ENCODE measurements around the gene BCAP31. TPM values are rescaled to one million over a fixed set of nuclear protein-coding genes. Genes with fewer than 3 reads are reported as not detected.
"Not testable (repeated sequence)": the region's sequence is repeated elsewhere in the genome, so short reads cannot be mapped to it uniquely, and the experiment has no call there.

Gene BCAP31
- total RNA-seq, 1 experiment from 2014 or later = 219 TPM

DNA sequence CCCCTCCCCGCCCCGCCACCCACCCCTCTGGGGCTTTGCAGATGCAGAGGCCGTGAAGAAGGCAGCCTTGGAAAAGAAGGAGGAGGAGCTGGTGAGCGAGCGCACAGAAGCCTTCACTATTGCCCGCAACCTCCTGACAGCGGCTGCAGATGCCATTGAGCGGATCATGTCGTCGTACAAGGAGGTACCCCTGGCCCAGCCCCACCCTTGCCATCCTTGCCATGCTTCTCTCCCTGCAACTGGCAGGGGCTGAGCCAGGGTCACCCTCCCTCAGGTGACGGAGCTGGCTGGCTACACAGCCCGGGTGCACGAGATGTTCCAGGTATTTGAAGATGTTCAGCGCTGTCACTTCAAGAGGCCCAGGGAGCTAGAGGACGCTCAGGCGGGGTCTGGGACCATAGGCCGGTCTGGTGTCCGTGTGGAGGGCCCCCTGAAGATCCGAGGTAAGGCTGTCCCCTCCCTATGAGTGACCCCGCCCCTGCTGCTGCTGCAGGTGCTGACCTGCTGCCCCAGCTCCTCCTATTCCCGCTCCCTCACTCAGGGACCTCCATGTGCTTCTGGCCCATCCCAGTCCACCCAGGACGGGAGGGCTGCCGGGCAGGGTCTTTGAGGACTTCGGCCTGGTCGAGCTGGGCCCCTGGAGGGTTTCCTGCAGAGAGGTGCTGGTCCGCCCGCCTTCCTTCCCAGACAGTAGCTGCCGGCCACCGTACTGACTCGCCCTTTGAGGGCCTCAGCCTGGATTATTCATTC lies 12.1 kb upstream of the BCAP31 start:
- DNase-seq (ENCODE audit: extremely low read depth, low read depth) = no peak

GRCh38 chrX:153735274-153735673 lies 11.1 kb upstream of the BCAP31 start:
- DNase-seq (ENCODE audit: extremely low read depth, low read depth) = no peak

GRCh38 chrX:153734871-153735270 lies 10.7 kb upstream of the BCAP31 start:
- no peak for DNase-seq (ENCODE audit: extremely low read depth, low read depth)

GRCh38 chrX:153733651-153734240 lies 9.6 kb upstream of the BCAP31 start:
- DNase-seq (ENCODE audit: extremely low read depth, low read depth) = no peak

DNA sequence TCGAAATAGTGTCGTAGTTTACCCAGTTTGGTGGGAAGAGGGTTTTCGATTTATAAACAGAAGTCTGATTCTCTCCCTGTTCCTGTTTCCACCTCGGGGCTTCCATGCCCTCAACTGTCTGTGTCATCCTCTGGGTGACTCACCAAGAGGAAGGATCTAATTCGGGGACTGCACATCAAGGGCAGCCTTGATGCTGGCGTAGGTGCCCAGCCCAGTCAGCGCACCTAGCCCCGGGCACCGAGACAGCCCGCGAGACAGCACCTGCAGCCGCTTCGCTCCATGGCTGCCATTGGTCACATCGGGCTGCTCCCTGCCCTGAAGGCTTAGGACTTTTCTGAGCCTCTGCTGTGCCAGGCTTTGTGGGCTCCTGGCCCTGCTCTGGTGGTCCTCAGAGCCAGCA lies 8.2 kb upstream of the BCAP31 start:
- no peak for DNase-seq (ENCODE audit: extremely low read depth, low read depth)

GRCh38 chrX:153731845-153732215 lies 7.6 kb upstream of the BCAP31 start:
- DNase-seq (ENCODE audit: extremely low read depth, low read depth) = no peak

GRCh38 chrX:153731117-153731844 lies 7.1 kb upstream of the BCAP31 start:
- DNase-seq (ENCODE audit: extremely low read depth, low read depth) = no peak

DNA sequence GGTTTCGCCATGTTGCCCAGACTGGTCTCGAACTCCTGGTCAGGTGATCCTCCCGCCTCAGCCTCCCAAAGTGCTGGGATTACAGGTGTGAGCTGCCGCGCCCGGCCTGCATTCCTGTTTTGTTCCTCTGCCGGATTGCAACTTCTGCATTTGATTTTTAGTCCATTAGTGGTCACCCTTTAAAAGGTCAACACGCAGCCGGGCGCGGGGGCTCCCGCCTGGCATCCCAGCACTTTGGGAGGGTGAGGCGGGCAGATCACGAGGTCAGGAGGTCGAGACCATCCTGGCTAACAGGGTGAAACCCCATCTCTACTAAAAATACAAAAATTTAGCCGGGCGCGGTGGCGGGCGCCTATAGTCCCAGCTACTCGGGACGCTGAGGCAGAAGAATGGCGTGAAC lies 5.9 kb upstream of the BCAP31 start:
- not testable (repeated sequence) for DNase-seq (ENCODE audit: extremely low read depth, low read depth)

DNA sequence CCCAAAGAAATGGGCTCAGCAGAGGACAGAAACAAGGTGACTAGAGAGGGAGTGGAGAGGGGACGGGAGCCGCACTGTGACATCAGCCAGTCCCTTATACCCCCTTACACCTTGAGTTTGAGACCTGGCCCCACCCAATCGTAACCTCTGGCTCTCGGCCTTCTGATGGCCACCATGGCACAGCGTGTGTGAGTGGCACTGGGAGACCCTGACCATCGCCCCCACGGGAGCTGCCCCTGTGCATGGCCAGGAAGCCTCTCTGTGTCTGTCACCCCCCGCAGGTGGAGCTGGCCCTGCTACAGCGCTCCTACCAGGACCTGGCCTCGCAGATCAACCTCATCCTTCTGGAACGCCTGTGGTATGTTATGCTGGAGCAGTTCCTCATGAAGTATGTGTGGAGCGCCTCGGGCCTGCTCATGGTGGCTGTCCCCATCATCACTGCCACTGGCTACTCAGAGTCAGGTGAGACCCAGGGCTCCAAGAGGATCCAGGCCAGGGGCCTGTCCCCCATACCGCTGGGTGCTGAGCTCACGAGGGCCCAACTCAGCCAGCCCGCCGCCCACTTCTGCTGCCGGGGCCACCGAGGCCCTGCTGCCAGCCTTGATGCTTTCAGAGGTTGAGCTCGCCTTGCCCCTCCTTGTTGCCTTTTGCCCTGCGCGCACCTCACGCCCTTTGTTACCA lies 4.9 kb upstream of the BCAP31 start:
- DNase-seq (ENCODE audit: extremely low read depth, low read depth) = no peak

- no peak for DNase-seq (ENCODE audit: extremely low read depth, low read depth)
Observed at GRCh38 chrX:153728095-153728494, 3.9 kb upstream of the BCAP31 start.

DNA sequence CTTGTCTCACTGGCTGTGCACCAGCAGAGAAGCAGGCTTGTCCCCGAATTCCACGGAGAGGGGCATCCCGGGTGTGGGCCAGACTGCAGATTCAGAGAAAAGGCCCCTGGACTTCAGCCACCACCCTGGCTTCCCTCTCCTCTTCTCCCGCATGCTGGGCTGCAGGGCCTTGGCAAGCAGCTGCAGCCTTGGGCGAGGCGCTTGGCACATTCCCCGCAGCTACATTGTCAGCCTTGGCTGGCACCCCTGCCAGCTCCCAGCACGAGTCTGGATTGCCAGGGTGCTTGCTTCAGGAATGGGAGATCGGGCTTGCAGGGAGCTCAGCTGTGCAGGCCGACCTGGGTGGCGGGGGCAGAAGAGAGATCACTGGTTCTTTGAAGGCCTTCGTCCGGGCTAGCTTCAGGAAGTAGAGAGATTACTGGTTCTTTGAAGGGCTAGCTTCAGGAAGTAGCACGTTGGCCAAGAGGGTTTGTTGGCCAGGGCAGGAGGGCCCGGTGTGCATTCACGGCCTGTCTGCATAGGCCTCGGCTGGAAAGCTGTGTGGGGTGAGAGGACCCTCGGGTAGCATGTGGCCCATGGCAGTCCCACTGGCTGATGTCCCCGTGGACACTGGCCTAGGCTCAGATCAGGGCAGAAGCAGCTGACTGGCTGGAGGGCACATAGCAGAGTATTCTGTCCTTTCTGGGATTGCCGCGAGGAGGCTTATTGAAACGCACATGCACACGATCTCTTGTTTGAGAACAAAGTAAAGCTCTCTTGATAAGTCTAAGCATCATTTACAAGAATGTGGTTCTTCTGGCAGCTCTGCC lies 3.1 kb upstream of the BCAP31 start:
- DNase-seq (ENCODE audit: extremely low read depth, low read depth) = no peak

DNA sequence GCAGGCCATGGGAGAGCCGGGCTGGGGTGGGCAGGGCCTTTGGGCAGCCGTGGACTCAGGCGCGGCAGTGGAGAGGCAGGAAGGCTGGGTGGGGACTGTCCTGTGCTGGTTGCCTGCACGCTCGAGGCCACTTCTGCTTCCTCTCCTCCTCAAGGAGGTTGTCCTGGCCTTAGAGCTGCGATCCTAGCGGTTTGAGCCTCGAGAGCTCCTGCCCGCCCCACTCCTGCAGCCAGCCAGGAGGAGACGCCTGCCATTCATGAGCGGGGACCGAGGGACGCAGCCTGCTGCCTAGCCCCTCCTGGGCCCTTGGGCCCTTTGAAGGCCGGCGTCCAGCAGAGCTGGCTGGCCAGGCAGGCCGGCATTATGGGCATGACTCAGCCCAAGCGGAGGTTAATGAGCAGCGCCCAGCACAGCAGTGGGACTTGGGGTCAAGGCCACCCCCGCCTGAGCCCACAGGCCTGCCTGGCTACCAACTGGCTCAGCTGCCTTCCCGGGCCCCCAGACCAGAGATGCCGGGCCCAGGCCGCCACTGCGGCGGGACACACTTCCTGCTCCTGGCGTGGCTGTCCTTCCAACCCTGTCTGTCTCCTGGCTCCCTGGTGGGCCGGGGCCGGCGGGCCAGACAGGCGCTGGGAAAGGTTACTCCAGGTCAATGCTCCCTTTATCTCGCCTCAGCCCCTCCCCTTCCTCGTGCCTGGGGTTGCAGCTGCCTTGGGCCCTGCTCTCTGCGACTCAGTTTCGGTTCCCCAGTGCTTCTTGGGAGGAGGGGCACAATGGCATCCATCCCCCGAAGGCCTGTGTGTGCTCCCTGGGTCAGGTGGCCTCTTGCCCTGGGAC lies 2.3 kb upstream of the BCAP31 start:
- no peak for DNase-seq (ENCODE audit: extremely low read depth, low read depth)

DNA sequence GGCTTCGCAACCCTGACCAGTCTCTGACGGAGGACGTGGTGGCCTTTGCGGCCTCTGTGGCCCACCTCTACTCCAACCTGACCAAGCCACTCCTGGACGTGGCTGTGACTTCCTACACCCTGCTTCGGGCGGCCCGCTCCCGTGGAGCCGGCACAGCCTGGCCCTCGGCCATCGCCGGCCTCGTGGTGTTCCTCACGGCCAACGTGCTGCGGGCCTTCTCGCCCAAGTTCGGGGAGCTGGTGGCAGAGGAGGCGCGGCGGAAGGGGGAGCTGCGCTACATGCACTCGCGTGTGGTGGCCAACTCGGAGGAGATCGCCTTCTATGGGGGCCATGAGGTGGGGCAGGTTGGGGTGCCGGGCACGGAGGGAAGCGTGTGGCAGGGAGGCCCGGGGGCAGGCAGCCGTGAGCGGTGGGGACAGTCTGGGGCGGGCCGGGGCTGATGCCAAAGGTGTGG lies 1.7 kb upstream of the BCAP31 start:
- DNase-seq (ENCODE audit: extremely low read depth, low read depth) = no peak

DNA sequence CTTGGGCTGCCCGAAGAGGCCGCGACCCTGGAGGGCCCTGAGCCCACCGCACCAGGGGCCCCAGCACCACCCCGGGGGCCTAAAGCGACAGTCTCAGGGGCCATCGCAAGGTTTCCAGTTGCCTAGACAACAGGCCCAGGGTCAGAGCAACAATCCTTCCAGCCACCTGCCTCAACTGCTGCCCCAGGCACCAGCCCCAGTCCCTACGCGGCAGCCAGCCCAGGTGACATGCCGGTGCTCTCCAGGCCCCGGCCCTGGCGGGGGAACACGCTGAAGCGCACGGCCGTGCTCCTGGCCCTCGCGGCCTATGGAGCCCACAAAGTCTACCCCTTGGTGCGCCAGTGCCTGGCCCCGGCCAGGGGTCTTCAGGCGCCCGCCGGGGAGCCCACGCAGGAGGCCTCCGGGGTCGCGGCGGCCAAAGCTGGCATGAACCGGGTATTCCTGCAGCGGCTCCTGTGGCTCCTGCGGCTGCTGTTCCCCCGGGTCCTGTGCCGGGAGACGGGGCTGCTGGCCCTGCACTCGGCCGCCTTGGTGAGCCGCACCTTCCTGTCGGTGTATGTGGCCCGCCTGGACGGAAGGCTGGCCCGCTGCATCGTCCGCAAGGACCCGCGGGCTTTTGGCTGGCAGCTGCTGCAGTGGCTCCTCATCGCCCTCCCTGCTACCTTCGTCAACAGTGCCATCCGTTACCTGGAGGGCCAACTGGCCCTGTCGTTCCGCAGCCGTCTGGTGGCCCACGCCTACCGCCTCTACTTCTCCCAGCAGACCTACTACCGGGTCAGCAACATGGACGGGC lies 1.0 kb upstream of the BCAP31 start:
- DNase-seq (ENCODE audit: extremely low read depth, low read depth) = no peak

DNA sequence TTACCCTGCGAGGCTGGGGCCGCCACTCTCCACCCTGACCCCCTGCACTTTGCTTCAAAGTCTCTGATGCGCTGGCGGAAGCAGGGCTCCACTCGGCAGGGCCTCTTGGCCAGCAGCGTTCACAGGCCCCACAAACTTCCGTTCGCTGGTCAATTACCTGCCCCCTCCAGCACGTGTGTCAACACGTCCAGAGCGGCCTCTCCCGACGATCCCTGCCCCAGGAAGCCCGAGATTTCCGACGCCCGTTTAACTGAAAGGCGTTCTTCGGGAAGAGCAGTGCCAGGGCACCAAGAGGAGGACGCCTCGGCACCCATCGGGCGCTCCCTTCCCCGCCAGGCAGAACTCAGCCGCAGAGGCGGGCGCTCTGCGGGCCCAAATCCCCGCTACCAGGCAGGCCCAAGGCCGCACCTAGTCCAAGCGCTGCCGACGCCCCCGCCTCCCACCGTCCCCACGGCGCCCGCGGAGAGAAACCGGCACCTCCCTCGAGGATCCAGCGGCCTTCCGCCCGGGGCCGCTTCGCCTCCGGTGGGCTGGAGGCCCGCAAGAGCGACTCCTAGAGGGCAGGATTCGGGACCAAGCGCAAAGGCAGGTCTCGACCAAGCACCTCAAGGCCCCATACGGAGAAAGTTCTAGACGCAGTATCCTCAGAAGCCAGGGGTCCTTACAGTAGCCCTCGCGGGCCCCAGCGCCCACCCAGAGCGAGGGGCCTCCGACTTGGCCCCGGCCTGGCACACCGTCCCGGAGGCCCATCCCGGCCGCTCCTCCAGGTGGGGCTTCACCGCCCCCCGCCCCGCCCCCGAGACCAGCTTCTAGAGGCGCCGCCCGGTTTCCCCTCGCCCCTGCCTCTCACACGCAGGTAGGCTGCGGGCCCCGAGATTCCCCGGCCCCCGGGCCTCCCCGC lies 586 bp downstream of the BCAP31 start:
- DNase-seq (ENCODE audit: extremely low read depth, low read depth) = no peak

GRCh38 chrX:153722704-153723350 lies 1.4 kb downstream of the BCAP31 start:
- no peak for DNase-seq (ENCODE audit: extremely low read depth, low read depth)

- no peak for DNase-seq (ENCODE audit: extremely low read depth, low read depth)
Observed at GRCh38 chrX:153719701-153720100, 4.5 kb downstream of the BCAP31 start.
